ENCODE data around the gene GGTLC2.
"Not testable (repeated sequence)": the region's sequence is repeated elsewhere in the genome, so short reads cannot be mapped to it uniquely, and the experiment has no call there.

The GGTLC2 gene

GRCh38 chr22:22638313-22638712 is 6.1 kb upstream of the GGTLC2 start:
- DNase-seq (ENCODE audit: low read depth in 2 of 2) = not testable (repeated sequence)

- DNase-seq (ENCODE audit: low read depth in 2 of 2) = not testable (repeated sequence)
Observed at GRCh38 chr22:22642255-22642654, 2.2 kb upstream of the GGTLC2 start.

- not testable (repeated sequence) for DNase-seq (ENCODE audit: low read depth in 2 of 2)
Observed at GRCh38 chr22:22645969-22646368, 1.6 kb downstream of the GGTLC2 start.

- DNase-seq (ENCODE audit: low read depth in 2 of 2) = not testable (repeated sequence)
Observed at GRCh38 chr22:22647952-22648351, 3.5 kb downstream of the GGTLC2 start.

- DNase-seq (ENCODE audit: low read depth in 2 of 2) = not testable (repeated sequence)
Observed at GRCh38 chr22:22648863-22649536, 4.6 kb downstream of the GGTLC2 start.

DNA sequence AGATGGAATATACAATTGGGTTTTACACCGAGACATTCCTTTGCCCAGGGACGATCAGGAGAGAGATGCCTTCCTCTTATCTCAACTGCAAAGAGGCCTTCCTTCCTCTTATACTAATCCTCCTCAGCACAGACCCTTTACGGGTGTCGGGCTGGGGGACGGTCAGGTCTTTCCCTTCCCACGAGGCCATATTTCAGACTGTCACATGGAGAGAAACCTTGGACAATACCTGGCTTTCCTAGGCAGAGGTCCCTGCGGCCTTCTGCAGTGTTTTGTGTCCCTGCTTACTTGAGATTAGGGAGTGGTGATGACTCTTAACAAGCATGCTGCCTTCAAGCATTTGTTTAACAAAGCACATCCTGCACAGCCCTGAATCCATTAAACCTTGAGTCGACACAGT is 5.3 kb downstream of the GGTLC2 start:
- DNase-seq (ENCODE audit: low read depth in 2 of 2) = not testable (repeated sequence)

GRCh38 chr22:22650398-22650797 is 6.0 kb downstream of the GGTLC2 start:
- DNase-seq (ENCODE audit: low read depth in 2 of 2) = not testable (repeated sequence)

DNA sequence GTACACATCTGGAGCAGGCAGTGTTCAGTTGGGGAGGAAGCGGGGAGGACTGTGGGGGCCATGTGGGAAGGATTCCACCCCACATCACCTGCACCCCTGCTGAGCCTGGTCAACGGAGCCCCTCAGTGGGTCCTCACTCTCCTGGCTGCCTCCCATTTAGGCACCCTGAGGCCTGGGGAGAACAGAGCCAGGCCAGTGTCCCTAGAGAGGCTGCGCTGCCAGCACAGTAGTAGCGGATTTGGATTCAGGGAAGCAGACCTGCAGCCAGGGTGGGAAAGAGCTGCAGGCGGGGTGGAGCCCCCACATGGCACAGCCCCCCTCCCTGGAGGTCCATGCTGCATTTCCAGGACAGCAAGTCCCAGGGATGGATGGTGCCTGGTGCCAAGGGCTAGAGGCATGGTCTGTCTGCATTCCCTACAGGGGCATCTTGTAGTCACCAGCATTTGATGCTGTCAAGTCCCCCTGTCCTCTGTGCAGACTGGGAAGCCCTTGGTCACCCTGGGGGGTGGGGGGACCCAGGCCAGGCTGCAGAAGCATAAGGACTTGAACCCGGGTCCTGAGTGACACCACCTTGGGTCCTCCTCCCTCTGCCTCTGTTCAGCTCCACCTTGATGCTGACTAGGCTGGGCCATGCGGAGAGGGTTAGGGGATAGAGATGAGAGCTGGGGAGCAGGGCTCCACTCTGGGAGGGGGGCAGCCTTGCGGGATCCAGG is 6.5 kb downstream of the GGTLC2 start:
- not testable (repeated sequence) for DNase-seq (ENCODE audit: low read depth in 2 of 2)

- not testable (repeated sequence) for DNase-seq (ENCODE audit: low read depth in 2 of 2)
Observed at GRCh38 chr22:22651593-22651992, 7.2 kb downstream of the GGTLC2 start.

DNA sequence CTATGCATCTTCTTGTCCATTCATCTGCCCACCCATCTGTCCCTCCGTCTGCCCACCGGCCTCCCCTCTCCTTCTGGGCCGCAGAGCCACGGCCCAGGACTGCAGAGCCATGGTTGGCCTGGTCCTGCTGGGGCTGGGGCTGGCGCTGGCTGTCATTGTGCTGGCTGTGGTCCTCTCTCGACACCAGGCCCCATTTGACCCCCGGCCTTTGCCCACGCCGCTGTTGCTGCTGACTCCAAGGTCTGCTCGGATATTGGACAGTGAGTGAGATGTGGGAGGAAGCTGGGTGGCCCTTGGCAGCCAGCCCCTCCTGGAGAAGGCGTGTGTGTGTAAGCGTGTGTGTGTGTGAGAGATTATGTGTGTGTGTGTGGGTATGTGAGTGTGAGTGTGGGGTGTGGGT is 7.7 kb downstream of the GGTLC2 start:
- DNase-seq (ENCODE audit: low read depth in 2 of 2) = not testable (repeated sequence)

DNA sequence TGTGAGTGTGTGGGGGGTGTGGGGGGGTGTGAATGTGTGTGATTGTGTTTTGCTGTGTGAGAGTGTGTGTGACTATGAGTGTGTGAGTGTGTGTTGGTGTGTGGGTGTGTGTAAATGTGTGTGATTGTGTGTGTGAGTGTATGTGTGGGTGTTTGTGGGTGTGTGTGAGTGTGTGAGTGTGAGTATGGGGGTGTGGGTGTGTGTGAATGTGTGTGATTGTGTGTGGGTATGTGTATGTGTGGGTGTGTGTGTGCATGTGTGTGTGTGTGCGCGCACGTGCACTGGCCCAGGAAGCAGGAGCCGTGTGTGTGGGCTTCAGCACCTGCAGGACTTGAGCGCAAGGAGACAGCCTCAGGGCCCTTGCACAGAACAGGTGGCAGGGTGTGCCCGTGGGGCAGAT is 8.2 kb downstream of the GGTLC2 start:
- DNase-seq (ENCODE audit: low read depth in 2 of 2) = not testable (repeated sequence)

DNA sequence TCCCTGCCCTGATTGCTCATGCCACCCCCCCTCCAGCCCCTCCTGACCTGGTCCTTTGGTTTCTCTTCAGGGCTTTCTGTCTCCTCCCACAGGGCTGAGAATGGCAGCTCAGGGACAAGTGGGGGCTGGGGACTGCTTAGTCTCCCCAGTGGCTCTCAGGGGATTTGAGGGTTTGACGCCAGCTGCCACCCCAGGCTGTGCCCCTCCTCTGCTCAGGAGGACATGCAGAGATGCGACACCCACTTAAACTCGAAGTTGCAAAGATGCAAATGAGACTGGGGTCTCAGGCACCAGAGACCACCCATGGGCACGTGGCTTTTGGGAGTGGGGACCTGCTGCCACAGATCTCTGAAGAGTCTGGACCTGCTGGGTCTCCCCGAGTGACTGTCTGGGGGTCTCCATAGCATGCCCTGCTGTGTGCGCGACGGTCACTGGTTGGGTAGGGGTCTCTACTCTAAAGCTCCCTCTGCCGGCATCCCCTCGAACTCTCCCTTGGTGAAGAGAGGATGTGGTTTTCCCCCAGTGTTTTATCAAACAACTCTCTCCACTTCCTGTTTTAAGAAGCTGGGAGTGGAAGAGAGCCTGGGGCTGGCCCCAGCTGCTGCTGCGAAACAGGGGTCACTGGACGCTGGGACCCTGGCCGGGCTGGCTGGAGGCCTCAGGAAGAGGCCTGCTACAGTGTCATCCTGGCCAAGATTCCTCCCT is 9.4 kb downstream of the GGTLC2 start:
- not testable (repeated sequence) for DNase-seq (ENCODE audit: low read depth in 2 of 2)

DNA sequence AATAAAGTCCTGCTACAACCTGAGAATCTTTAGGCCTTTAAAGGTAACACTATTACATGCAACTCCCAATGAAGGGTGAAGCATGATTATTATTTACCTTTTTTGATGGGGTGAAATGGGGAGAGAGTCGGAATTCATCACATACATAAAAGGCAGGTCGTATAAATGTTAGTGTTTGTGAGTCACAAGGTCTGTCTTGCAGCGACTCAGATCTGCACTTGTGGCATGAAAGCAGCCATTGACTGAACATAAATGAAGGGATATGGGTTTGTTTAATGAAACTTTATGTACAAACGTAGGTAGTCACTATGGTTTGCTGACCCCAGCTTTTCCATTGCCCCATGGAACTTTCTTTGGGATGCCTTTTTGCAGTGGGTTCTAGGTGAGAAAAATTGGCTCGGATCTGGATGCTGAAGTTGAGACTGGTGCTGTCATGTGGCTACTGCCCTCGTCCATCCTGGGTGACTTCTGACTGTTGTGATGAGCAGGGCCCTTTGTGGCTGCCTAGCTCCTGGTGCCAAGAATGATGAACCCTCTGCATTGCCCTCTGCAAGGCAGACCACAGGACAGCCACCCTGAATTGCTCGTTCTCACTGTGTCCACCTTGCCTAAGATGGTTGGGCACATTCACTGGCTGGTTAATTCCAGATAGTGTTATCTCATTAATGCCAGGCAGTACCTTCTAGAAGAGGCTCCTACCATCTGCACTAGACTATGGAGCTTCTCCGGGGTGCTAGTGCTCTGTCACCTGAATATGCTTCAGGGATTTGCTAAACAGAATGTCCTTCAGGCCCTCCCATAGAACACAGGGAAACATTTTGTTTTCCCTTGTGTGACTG is 11.3 kb downstream of the GGTLC2 start:
- no peak for DNase-seq (ENCODE audit: low read depth in 2 of 2)

DNA sequence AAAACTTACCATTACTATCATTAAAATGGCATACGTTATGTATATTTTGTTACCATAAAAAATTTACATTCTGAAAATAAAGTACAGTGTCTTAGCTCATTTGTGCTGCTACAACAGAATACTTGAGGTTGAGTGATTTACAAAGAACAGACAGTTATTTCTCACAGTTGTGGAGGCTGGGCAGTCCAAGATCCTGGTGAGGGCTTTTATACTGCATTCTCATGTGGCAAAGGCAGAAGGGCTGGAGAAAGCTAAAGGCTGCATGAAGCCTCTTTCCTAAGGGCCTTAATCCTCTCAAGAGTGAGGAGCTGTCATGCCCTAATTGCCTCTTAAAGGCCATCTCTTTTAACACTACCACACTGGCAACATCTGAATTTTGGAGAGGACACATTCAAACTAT is 13.3 kb downstream of the GGTLC2 start:
- no peak for DNase-seq (ENCODE audit: low read depth in 2 of 2)

GRCh38 chr22:22661275-22661674 is 16.9 kb downstream of the GGTLC2 start:
- DNase-seq (ENCODE audit: low read depth in 2 of 2) = no peak

GRCh38 chr22:22662095-22662494 is 17.7 kb downstream of the GGTLC2 start:
- DNase-seq (ENCODE audit: low read depth in 2 of 2) = no peak

DNA sequence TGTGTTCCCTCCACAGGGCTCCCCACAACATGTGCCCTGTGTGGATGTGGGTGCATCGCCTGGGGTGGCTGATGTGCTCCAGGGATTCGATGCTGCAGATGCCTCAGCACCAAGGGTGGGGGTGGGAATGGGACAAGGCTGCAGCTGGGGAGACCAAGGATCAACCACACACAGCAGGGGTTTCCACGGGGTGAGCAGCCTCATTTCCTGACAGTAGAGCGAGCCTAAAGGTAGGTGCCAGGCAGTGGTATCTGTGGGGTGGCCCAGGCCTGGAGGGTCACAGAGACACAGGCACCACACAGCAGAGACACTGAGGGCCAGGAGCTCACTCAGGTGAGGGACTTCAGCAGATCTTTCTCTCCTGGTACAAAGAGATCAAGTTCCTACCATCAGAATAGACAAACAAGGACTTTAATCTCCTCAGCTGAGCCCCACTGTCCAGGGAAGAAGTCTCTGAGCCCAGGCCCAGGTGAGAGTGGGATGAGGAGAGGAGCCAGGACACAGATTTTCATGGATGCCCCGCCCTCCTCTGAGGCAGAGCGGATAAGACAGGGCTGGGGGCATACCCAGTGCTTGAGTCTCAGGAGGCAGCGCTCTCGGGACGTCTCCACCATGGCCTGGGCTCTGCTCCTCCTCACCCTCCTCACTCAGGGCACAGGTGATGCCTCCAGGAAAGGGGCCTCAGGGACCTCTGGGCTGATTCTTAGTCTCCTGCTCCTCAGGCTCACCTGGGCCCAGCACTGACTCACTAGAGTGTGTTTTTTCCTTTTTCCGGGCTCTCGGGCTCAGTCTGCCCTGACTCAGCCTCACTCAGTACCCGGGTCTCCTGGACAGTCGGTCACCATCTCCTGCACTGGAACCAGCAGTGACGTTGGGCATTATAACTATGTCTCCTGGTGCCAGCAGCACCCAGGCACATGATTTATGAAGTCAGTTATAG is 19.7 kb downstream of the GGTLC2 start:
- no peak for DNase-seq (ENCODE audit: low read depth in 2 of 2)

GRCh38 chr22:22666307-22667091 is 22.1 kb downstream of the GGTLC2 start:
- DNase-seq (ENCODE audit: low read depth in 2 of 2) = peak in 1 of 2 donors; percentile 4

DNA sequence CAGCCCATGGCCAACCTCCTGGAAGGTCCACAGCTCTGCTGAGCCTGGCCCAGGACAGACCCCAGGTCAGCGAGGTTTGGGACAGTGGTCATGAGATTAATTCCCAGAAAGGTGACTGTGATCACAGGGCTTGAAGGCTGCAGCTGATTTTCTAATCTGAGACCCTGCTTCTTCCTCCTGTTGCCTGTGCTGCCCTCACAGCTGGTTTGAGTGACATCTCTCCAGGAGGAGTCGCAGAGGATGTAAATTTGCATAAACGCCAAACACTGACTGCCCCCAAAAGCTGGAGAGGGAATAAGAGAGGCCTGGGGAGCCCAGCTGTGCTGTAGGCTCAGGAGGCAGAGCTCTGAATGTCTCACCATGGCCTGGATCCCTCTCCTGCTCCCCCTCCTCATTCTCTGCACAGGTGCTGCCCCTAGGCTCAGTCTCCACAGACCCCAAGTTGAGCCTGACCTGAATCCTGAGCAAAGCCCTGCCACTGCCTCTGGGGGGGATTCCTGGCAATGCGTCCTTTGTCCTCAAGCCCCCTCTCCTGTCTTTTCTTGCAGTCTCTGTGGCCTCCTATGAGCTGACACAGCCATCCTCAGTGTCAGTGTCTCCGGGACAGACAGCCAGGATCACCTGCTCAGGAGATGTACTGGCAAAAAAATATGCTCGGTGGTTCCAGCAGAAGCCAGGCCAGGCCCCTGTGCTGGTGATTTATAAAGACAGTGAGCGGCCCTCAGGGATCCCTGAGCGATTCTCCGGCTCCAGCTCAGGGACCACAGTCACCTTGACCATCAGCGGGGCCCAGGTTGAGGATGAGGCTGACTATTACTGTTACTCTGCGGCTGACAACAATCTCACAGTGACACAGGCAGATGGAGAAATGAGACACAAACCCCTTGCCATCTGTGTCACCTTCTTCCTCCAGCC is 23.8 kb downstream of the GGTLC2 start:
- no peak for DNase-seq (ENCODE audit: low read depth in 2 of 2)
